IPS DF 19.7 (cell line): ENCODE data around the gene NEB.
"Not testable (repeated sequence)": the region's sequence is repeated elsewhere in the genome, so short reads cannot be mapped to it uniquely, and the experiment has no call there.

ENCODE experiments used
- DNase-seq: peaks from one replicate; pipeline ENCODE4 v3.0.0-alpha.2; 2013; ENCODE audit warnings: low read depth, low spot score

The NEB gene

DNA sequence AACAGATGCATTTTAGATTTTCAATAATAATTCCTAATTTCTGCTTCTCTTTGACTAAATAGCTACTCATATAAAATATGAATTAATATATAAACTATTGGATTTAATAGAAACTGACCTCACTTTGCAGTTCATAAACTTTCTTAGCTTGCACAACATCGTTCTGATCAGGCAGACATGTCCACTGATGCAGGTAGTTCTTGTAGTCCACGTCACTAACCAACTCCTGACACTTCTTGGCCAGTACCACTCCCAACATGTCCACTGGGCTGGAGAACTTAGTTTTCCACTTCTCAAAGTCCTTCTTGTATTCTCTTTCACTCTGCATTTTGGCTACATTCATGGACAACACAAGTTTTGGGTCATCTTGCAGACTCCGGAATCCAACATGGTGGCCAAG is 83.8 kb downstream of the NEB start:
- no peak for DNase-seq

DNA sequence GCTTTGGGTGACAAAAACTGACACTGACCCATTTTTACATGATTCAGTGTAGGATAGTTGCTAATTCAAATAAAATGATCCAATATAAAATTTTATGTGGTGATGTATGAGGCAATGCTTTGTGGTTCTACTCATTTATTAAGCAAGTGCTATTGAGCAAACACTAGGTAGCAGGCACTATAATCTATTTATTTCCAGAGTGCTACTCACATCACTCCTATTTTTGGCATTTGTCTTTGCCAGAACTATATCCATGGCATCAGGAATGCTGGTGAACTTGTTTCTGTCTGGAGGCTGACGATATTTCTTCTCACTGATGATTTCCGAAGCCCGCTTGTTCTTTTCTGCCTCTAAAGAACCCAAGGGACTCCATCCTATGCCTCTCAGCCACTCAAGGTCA is 84.3 kb downstream of the NEB start:
- no peak for DNase-seq

DNA sequence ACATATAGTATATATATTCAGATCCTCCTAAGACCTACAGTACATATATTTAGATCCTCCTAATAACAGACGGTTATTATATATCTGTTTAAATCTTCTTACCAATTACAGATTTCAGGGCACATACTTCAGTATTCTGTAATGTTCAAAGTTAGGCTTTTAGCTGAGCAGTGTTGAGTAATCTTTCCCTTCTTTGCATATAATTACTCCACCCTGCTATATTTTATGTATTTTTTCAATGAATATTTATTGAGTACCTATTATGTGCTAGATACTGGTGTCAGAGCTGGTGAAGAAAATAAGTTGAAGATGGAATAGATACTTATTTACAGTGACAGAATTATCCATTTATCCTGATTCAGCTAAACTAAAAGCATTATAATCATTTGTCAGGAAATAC is 84.9 kb downstream of the NEB start:
- no peak for DNase-seq

DNA sequence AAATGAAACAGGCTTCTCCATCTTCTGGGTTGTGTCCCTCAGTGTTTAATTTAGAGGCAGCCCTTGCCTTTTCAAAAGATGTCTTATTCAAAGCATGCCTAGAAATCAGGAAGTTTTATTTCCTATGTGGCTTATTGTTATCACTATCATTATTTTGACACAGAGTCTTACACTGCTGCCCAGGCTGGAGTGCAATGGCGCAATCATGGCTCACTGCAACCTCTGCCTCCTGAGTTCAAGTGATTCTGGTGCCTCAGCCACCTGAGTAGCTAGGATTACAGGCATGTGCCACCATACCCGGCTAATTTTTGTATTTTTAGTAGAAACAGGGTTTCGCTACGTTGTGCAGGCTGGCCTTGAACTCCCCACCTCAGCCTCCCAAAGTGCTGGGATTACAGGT is 87.8 kb downstream of the NEB start:
- DNase-seq: not testable (repeated sequence)

DNA sequence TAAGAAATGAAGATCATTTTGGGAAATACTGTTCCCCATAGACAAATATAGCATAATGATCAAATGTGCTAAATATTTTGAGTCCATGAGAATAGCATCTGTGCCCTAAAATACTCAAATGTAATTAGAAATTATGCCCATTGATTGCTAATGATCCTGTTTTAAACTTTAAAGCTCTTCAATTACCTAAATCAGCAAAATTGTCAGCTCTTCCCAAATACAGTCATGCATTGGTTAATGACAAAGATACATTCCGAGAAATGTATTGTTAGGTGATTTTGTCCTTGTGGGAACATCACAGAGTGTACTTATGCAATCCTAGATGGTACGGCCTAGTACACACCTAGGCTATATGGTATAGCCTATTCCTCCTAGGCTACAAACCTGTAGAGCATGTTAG is 89.7 kb downstream of the NEB start:
- no peak for DNase-seq

DNA sequence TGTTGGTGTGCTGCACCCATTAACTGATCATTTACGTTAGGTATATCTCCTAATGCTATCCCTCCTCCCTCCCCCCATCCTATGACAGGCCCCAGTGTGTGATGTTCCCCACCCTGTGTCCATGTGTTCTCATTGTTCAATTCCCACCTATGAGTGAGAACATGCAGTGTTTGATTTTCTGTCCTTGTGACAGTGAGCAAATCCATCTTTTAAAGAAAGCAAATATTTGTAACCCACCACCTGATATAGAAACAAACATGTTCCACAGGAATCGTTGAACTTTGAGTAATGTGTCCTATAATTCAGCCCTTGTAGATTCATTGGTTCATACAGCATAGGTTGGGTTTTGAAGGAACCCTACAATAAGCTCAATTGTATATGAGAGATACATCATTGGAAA is 92.4 kb downstream of the NEB start:
- DNase-seq: not testable (repeated sequence)

DNA sequence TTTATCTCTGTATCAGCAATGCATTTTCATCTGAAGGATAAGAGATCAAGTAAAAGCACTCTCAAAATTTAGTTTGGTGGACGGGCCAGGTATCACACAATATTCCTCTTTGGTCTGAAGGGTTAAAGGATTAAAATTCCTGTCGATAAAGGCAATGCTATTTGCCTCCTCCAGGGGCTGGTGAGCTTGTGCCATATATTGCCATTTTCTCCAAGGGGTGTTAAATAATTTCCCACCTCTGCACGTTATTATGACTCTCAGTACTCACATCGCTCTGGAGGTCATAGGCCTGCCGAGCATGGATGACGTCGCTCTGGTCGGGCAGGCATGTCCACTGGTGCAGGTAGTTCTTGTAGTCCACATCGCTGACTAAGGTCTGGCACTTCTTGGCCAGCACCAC is 94.2 kb downstream of the NEB start:
- DNase-seq: no peak

DNA sequence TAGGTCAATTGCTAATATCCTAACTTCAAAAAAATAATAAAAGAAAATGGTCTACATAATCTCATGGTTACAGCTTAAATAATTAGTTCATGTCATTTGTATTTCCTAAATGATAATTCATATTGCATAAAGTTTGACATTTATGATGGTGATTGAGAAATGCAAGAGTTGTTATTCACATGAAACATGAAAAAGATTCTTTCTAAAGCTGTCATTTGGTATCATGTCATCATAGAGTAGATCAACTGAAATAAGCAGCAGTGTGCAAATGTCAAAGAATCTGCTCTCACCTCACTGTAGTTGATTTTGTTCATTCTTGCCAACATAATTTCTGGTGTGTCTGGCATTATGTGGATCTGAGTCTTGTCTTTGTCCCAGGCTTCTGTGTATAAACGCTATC is 95.3 kb downstream of the NEB start:
- DNase-seq: no peak

DNA sequence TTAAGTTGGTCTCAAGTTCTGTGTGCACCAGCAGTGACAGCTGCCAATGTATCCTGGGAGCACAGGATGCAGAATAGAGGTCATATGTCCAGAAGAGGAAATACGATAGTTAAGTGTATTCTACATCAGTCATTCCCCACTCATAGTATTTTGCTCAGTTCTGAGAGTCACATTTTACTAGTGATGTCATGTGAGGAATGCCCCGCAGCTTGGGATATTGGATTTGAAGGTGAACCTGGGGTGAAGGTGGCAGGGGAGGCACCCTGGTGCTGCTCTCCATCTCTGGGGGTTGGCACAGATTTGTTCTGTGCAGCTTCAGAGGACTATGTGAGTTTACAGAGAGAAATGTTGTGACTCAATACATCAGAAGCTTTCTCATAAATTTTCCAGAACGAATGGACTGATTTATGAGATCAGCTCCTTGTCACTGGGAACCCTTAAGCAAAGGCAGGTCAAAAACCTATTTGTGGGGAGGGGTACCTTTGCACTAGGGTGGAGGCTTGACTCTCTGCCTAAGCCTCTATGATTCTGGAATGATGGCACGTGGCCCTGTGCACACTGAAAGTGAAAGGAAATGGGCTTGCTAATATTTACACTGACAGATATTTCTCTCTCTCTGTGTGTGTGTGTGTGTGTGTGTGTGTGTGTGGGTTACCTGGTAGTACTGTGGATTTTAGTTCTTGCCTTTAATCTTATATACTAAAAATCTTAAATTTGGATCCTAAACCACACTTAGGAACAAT is 95.9 kb downstream of the NEB start:
- DNase-seq: no peak

DNA sequence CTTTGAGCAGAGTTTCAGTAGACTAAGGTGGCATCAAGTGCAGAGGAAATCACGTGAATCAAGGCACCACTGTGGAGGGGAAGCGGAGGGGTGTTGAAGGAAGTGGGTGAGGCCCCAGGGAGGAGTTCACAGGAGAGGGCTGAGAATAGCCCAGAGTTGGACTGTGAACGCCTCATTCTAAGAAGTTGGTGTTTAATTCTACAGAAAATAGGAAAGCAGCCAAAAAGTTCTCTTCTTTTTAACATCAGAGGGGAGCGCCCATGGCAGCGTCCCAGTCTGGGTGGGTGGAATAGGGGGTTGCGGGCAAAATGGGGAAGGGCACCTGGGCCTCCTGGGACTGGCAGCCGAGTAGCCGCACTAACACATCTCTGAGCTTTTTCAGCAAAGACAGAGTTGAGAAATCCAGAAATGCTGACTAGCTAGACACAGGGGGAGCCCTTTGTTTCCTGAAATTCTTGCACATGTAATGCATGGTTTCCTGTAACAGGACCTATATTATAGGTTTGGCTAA is 97.0 kb downstream of the NEB start:
- DNase-seq: no peak

DNA sequence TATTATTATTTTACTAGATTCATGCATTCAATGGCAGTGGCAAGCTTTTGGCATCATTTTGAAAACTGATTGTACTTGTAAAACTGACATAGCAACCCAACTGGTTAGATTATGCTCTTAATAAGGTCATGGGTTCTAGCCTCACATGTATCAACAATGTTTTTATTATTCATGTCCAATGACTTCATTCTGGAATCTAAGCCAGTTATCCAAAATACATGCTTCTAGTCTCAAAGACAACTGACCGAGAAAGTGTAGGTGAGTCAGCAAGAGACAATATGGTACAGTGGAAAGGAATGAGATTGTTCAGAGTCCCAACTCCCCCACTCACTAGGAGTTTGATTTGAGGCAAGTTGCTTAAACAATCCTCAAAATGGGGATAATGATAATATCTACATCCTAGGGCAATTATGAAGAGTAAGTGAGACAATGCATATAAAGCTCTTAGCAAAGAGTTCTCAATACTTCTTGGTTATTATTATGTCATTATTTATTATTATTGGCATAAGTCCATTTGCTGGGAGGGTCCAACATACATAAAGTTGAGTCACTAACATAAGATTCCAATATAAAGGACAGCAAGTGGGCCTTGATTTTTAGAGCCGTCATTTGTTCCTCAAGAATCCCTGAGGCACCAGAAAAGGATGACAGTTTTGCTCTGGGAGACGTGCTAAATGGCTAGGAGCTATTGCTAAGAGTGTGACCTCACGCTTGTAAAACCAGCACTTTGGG is 99.4 kb downstream of the NEB start:
- DNase-seq: no peak

DNA sequence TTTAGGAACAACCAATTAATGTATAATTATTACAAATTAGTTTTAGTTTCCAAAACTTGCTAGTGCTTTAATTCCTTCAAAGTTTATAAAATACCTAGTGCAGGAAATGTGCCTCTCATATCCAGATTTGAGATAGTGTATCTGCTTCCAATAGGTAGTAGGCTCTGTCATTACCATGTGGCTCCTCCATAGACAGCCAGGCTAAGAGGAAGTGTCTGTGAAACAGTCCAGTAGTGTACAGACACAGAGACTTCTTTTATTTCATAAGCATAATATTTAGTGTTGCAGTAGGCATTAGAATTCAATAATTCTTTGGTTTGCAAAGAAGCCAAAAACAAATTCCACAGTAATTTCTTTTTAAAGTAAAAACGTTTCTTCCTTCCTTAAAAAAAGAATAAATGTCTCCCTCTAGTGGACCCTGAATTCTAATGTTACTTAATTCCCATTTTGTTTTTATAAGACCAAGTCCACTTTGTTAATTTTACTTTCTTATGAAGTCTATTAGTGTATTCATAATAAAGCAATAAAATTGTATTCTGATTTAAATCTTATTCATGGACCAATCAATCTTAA is 101.2 kb downstream of the NEB start:
- DNase-seq: no peak

DNA sequence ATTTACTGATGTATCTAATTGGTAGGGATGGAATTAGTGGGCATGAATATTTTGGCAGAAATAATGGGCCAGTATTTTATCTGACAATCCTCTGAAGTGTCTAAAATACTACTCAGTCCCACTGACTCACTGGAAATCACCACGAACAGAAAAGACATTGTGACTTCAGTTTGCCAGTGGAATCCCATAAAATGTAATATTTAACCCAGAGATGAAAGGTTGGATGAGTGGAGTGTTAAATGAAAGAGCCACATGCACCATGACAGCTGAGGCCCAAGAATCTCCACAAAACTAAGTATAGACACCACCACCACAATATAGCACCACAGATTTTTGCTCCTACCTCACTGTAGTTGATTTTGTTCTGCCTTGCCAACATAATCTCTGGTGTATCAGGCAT is 103.9 kb downstream of the NEB start:
- no peak for DNase-seq

DNA sequence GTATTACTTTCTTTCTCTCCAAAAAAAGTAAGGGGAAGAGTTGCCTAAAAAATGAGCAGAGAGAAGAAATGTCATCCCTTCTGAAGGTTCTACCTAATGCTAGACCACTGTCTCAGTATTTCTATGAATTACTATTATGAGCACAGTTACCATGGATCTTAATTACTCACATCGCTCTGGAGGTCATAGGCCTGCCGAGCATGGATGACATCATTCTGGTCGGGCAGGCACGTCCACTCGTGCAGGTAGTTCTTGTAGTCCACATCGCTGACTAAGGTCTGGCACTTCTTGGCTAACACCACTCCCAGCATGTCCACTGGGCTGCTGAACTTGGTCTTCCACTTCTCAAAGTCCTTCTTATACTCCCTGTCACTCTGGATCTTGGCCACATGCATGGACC is 106.9 kb downstream of the NEB start:
- DNase-seq: no peak

DNA sequence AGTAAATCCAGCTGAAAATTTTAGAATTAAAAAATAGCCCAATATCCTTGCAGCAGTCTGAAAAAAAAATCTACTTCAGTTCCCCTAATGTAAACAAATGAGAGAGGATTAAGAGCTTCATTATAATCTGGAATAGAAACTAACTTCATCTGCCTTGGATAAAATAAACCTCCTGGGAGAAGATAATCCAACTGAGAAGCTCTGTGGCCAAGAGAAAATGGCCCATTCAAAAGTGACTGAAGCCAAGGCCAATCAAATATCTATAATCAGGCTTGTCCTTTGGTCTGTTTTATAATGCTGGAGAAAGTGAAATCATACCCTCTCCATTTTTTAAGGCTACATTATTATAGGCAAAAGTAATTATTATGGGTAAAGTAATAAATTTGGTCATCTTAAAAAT is 110.0 kb downstream of the NEB start:
- DNase-seq: no peak

DNA sequence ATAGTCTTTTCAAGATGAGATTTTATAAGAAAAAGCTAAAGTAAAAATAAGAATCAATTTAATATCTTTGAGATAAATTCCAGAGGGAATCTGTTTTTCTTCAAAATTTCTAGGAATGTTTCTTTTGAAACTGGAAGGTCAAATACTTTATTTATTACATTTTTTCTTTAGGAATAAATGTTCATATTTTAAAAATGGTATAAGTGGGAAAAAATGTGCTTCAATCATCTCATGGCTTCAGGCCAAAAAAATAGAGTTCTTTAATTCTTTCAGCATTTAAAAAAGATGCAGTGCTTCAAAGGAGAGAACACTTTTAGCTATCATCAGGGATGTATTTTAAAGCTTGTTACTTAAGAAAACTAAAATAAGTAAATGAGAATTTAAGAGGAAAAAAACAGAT is 110.6 kb downstream of the NEB start:
- DNase-seq: no peak

DNA sequence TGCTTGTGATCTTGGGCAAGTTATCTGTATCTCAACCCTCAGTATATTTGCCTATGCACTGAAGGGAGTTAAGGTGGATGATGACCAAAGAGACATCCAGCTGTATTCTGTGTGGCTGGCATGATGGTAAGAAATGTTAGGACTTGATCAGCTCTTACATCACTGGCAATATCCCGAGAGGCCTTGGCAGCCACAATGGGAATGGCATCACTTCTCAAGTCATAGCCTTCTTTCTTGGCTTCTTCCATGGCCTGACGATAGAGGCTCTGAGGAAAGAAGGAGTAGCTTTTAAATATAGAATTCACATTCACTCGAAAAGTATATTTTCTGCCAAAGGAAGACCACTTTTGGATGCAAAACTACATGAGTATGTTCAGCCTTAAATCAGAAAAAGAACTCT is 113.5 kb downstream of the NEB start:
- no peak for DNase-seq

DNA sequence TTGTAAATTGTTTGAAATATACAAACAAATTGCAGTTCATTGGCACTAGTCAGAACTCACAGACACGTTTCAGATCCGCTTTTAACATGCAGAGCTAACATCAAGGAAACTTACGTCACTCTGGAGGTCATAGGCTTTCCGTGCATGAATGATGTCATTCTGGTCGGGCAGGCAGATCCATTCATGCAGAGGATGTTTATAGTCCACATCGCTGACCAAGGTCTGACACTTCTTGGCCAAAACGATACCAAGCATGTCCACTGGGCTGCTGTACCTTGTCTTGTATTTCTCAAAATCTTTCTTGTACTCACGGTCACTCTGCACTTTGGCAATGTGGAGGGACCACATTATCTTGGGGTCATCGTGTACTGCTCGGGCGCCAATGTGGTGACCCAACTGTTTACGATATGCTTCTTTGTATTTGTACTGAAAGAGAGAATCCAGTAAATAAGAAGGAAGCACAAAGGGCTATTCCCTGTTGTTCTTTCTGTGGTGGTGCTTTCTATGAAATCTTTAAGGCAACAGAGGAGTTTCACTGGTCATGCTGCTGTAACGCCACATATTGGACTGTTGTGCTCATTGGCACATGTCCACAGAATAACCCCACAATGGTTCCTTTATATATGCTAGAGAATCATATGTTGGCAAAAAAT is 114.8 kb downstream of the NEB start:
- no peak for DNase-seq

DNA sequence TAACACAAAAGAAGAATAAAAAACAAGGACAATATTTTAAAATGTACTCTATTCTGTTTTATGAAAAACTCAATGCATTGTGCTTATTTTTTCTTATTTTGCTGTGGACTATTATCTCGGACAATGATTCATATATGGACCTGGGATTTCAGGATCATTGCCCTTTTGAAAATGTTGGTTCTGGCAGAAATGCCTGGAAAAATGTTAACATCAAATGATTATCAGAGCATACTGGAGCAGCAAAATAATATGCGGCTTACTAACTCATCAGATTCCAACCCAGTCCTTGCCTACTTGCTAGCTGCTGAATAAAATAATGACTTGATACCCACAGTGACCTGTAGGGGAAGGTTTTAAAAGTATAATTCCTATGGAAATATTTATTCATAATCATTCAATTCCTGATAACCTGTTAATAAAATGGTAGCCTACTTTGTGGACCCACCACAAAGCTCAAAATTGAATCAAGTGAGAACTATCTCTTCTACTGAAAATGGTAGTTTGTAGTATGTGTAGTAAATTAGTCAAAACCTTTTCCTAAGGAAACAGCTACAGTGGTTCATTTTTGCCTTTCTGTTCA is 117.4 kb downstream of the NEB start:
- DNase-seq: no peak

DNA sequence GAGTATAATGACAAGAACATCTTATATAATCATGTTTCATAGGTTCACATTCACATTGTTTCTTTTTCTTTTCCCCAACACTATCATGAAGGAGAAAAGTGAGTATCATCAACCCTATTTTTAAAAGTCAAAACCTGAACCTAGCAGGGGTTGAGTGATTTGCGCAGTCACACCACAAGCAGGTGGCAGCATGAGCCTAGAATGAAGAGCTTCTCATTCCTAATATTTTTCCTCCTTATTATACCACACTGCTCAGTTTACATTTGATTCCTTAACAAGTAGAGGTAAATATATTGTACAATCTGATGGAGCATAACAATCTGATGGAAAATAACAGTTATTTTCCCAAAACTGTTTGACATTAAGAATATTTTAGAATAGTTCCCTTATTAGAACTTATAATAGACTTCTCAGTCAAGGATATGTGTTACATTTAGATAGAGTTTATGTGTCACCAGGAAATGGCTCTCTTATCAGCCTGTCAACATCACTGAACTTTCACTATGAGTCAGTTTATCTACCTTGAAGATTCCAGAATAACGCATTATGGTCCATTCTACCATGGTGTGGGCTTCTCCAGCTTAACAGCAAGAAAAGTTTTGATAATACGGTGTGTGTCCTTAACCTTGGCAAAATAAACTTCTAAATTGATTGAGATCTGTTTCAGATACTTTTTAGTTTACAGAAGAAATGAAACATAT is 119.5 kb downstream of the NEB start:
- no peak for DNase-seq

DNA sequence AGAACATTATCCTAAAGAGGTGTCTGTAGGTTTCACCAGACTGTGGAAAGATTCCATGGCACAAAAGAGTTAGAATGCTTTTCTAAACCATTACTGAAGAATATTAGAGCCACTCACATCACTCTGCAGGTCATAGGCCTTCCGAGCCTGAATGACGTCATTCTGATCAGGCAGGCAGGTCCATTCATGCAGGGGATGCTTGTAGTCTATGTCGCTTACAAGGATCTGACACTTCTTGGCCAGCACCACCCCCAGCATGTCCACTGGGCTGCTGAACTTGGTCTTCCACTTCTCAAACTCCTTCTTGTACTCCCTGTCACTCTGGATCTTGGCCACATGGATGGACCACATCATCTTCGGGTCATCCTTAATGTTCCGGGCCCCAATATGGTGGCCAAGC is 120.1 kb downstream of the NEB start:
- no peak for DNase-seq
